ENCODE data around the gene SRPK2.
A peak's percentile ranks its signal among the peaks of the same experiment; 100 is the strongest.
"Not testable (repeated sequence)": the region's sequence is repeated elsewhere in the genome, so short reads cannot be mapped to it uniquely, and the experiment has no call there.

The SRPK2 gene

DNA sequence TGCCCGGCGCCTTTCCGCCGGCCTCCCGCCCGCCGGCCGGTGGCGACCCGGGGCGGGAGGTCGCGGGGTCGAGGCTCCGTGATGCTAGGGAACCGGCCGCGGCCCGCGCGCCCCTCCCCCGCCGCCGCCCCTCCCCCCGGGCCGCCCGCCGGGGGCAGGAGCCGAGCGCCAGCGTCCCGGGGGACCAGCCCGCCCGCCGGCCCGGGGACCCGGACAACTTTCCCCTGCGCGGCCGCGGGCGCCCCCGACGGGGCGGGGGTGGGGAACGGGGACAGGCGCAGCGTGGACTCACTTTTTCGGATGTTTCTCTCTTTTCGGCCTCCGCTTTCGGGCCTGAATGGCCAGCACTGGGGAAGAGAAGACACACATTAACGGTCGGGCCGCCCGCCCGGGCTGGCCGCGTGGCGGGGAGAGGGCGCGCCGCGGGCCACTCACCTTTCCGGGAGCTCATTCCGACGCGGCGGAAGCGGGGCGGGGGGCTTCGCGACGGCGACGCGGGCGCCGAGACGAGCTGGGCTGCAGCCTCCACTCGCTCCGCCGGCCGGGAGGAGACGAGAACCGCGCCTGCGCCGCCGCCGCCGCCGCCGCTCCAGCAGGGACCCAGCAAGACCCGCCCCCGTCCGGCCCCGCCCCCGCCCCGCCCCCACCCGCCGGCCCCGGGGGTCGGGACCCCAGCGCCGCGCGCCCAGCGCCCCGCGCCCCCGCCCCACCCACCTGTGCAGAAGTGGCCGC is at the start of gene SRPK2:
Gene SRPK2, minus strand, starts transcription at position 566 of the 732 bp plus-strand sequence.
- ChIA-PET POLR2A (interaction anchor here (0.6 to 1.6 kb wide), 3 partner anchors 43 to 375 kb away, joined by 3 to 5 read pairs (median 3); partner anchors contain the start of gene KMT2E), CTCF (no interaction called here)
- TF ChIP-seq L3MBTL2 (conservative IDR thresholded peaks at IDR 0.05) (no peak), NFRKB (IDR thresholded peaks at IDR 0.05) (no peak), ELF4 (IDR thresholded peaks at IDR 0.05) (no peak), FOXM1 (IDR thresholded peaks at IDR 0.05; ENCODE audit: borderline replicate concordance) (no peak), FOXK2 (IDR thresholded peaks at IDR 0.05) (no peak)
- DNase-seq (ENCODE audit: extremely low spot score), result peak; percentile 88

DNA sequence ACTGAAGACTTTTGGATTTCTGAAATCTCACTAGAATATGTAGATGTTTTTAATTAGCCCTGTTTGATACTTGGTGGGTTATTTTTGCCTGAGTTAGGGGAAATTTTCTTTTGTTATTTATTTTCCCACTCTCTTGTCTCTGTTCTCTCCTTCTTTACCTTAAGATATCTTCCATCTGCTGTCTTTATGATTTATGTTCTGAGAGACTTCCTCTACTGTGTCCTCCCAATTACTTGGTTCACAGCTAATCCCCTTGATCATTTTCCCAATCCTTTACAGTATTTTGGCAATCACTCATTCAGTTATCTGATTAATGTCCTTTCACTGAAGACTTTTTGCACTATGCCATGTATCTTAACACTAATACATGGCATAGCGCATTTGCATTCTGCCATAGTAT is 49.5 kb upstream of the SRPK2 start:
- CTCF ChIA-PET, result no interaction called here
- POLR2A ChIA-PET, result no interaction called here
- DNase-seq (ENCODE audit: extremely low spot score), result no peak
- TF ChIP-seq, protein P1, sequence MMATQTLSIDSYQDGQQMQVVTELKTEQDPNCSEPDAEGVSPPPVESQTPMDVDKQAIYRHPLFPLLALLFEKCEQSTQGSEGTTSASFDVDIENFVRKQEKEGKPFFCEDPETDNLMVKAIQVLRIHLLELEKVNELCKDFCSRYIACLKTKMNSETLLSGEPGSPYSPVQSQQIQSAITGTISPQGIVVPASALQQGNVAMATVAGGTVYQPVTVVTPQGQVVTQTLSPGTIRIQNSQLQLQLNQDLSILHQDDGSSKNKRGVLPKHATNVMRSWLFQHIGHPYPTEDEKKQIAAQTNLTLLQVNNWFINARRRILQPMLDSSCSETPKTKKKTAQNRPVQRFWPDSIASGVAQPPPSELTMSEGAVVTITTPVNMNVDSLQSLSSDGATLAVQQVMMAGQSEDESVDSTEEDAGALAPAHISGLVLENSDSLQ (IDR thresholded peaks at IDR 0.05), result peak; percentile 22; the same call in 1 of the 2 replicates
- TF ChIP-seq FOXK2 (IDR thresholded peaks at IDR 0.05), result no peak
- TF ChIP-seq CTBP1 (IDR thresholded peaks at IDR 0.05; ENCODE audit: borderline replicate concordance), result no peak
- no peak for TF ChIP-seq LEF1 (IDR thresholded peaks at IDR 0.05; ENCODE audit: borderline replicate concordance)
- TF ChIP-seq SP1 (IDR thresholded peaks at IDR 0.05), result no peak
- no peak for TF ChIP-seq FOXM1 (IDR thresholded peaks at IDR 0.05; ENCODE audit: borderline replicate concordance)
- no peak for TF ChIP-seq L3MBTL2 (conservative IDR thresholded peaks at IDR 0.05)
- TF ChIP-seq ZNF384 (IDR thresholded peaks at IDR 0.05), result no peak

DNA sequence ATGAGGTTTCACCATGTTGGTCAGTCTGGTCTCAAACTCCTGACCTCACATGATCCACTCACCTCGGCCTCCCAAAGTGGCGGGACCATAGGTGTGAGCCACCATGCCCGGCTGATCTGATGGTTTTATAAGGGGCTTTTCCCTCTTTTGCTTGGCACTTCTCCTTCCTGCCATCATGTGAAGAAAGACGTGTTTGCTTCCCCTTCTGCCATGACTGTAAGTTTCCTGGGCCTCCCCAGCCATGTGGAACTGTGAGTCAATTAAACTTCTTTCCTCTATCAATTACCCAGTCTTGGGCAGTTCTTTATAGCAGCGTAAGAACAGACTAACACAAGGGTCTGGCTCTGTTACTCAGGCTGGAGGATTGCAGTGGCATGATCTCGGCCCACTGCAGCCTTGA is 48.6 kb upstream of the SRPK2 start:
- CTCF ChIA-PET; POLR2A ChIA-PET; DNase-seq (ENCODE audit: extremely low spot score): not testable (repeated sequence)

DNA sequence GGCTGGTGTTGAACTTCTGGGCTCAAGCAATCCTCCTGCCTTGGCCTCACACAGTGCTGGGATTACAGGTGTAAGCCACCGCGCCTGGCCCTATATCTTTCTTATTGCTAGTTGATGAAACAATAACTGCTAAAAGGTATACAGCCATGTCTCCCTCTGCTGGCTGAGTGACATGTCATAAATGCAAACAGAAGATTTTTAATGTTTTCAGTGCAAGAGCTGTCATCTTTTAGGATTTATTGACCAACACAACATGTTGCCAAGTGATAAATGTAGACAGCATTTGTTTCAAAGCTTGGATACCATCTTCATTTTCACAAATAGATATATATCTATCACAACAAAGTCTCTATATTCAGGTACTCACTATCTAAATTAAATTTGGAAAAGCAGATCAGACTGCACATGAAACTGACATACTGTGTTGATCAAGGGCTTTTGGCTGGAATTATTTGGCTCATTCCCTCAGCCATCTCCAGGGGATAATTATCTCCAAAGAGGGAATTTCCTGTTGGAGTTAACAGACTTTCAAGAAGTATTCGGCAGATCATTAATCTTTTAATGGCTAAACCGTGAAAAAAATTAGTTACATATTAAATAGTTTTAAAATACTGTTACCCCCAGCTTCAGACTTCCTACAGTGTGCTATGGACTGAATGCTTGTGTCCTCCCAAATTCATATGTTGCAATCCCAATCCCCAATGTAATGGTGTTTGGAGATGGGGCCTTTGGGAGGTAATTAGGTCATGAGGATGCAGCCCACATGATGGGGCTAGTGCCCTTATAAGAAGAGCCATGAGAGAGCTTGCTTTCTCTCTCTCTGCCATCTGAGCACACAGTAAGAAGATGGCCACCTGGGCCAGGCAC is 41.3 kb upstream of the SRPK2 start:
- POLR2A ChIA-PET, result interaction anchor here (0.9 kb wide), 1 partner anchor 416 kb away, joined by 3 read pairs; no protein-coding TSS in a partner anchor

DNA sequence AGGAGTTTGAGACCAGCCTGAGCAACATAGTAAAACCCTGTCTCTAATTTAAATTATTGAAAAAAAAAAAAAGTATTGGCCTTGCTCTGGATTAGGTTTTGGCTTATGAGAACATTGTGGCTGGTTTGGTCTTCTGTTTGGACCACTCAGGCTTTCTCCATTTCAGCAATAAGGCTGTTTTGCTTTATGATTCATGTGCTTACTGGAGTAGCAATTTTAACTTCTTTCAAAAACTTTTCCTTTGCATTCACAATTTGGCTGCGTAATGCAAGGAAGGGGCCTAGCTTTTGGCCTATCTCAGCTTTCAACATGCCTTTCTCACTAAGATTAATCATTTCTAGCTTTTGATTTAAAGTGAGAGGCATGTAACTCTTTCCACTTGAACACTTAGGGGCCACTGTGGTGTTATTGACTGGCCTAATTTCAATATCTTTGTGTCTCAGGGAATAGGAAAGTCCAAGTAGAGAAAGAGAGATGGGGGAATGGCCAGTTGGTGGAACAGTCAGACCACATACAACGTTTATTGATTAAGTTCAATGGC is 38.0 kb upstream of the SRPK2 start:
- POLR2A ChIA-PET, result no interaction called here
- DNase-seq (ENCODE audit: extremely low spot score), result no peak
- no peak for TF ChIP-seq HDGF (IDR thresholded peaks at IDR 0.05; ENCODE audit: borderline replicate concordance)
- no peak for TF ChIP-seq FOXM1 (IDR thresholded peaks at IDR 0.05; ENCODE audit: borderline replicate concordance)
- TF ChIP-seq CTBP1 (IDR thresholded peaks at IDR 0.05; ENCODE audit: borderline replicate concordance), result no peak
- TF ChIP-seq BHLHE40 (IDR thresholded peaks at IDR 0.05; ENCODE audit: borderline replicate concordance), result no peak
- no peak for TF ChIP-seq ELF4 (IDR thresholded peaks at IDR 0.05)
- no peak for TF ChIP-seq SP1 (IDR thresholded peaks at IDR 0.05)
- TF ChIP-seq TARDBP (IDR thresholded peaks at IDR 0.05), result no peak
- TF ChIP-seq LEF1 (IDR thresholded peaks at IDR 0.05; ENCODE audit: borderline replicate concordance), result no peak
- no peak for TF ChIP-seq SUZ12 (IDR thresholded peaks at IDR 0.05)
- no peak for TF ChIP-seq ARNT (IDR thresholded peaks at IDR 0.05)
- no peak for TF ChIP-seq FOXA1 (IDR thresholded peaks at IDR 0.05)
- TF ChIP-seq NFRKB (IDR thresholded peaks at IDR 0.05), result no peak
- no peak for TF ChIP-seq L3MBTL2 (conservative IDR thresholded peaks at IDR 0.05)
- CTCF ChIA-PET, result no interaction called here

More for the DNA sequence above, 41.3 kb upstream of the SRPK2 start:
- no peak for DNase-seq (ENCODE audit: extremely low spot score)
- CTCF ChIA-PET, result interaction anchor here (0.9 to 1.0 kb wide), 2 partner anchors 32 to 277 kb away, joined by 3 read pairs; no protein-coding TSS in a partner anchor
- no peak for TF ChIP-seq NFRKB (IDR thresholded peaks at IDR 0.05)
- TF ChIP-seq, protein P1 (IDR thresholded peaks at IDR 0.05), result peak; percentile 92

DNA sequence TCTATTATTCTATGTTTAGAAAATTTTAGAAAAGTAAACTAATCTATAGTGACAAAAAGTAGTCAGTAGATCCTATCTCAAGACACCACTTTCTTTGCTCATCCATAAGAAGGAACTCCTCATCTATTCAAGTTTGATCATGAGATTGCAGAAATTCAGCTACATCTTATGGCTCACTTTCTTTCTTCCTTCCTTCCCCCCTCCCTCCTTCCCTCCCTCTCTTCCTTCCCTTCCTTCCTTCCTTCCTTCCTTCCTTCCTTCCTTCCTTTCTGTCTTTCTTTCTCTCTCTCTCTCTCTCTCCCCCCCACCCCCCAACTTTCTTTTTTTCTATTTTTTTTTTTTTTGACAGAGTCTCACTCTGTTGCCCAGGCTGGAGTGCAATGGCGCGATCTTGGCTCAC is 35.3 kb upstream of the SRPK2 start:
- ChIA-PET POLR2A (no interaction called here), CTCF (no interaction called here)
- TF ChIP-seq SP1 (IDR thresholded peaks at IDR 0.05) (no peak), FOXK2 (IDR thresholded peaks at IDR 0.05) (no peak), SUZ12 (IDR thresholded peaks at IDR 0.05) (no peak), ELF4 (IDR thresholded peaks at IDR 0.05) (no peak), FOXM1 (IDR thresholded peaks at IDR 0.05; ENCODE audit: borderline replicate concordance) (no peak), LEF1 (IDR thresholded peaks at IDR 0.05; ENCODE audit: borderline replicate concordance) (no peak), FOXA1 (IDR thresholded peaks at IDR 0.05) (no peak), L3MBTL2 (conservative IDR thresholded peaks at IDR 0.05) (no peak), TARDBP (IDR thresholded peaks at IDR 0.05) (no peak), ARNT (IDR thresholded peaks at IDR 0.05) (no peak), NFRKB (IDR thresholded peaks at IDR 0.05) (no peak)
- TF ChIP-seq, protein P1 (IDR thresholded peaks at IDR 0.05), result no peak
- DNase-seq (ENCODE audit: extremely low spot score), result no peak

Measured in HEK293T (cell line).